Measurements from ENCODE around the gene TLK2.
"Not testable (repeated sequence)": the region's sequence is repeated elsewhere in the genome, so short reads cannot be mapped to it uniquely, and the experiment has no call there.

Gene TLK2

DNA sequence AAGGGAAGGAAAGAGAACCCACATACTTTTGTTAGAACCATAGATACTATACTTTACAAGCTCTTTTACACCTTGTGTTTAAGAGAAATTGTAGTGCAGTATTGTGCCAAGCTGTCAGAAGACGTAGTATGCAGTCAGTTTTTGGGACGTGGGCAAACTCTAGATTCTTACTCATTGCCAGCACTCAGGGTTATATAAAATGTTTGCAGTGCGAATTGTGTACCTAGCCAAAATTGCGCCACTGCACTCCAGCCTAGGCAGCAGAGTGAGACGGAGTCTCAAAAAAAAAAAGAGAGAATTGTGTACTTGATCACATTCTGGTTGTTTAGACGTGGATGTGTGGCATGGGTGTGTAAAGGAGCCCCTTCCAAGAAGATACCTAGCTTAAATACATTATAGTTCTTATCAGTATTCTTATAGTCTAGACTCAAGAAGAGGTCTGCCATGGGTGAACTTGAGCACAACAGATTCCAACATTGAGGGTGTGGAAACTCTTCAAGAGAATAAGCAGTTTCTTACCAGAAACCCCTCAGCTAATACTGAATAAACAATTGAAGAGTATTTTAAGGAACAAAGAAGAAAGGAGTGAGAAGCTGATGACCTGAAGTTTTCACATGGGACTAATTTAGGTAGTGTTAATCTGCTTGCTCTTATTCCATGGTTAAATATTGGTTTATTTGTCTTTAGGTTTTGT is 121.5 kb downstream of the TLK2 start:
- in situ Hi-C loops (cut with MboI; ENCODE audit: low sequenced_read_pairs): no loop called here

DNA sequence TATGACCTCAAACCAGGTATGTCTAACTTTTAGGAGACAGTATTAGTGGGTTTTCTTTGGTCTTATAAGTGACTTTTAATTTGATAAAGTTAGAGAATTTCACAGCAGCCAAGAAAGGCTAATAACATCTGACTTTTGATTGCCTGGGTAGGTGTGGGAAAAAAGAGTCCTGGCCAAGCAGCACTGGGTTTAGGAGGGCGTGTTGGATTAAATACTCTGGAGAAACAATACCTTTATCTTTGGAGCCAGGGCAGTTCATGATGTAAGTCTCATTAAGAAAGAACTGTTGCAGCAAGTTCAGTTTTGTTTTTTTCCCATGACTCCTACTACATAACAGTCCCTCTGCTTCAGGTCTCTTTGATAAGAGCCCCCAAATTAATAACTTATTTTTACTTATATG is 122.2 kb downstream of the TLK2 start:
- in situ Hi-C loops (cut with MboI; ENCODE audit: low sequenced_read_pairs): no loop called here

DNA sequence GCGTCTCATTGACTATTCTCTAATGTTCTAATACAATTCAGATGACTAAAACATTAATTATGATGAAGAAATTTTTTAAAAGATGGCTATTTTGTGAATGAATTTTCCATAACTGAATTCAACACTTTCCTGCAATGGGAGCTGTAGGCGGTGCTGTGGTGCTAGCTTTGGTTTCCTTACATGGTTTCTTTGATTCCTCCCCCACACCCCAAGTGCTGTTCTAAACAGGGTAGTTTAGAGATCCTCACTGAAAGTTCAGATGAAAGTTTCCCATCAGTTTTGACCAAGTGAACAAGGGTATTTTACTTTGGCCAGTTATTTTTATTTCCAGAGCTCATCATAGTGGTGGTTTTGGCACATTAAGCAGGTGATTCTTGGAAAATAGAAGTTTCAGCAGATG is 122.8 kb downstream of the TLK2 start:
- in situ Hi-C loops (cut with MboI; ENCODE audit: low sequenced_read_pairs): no loop called here

DNA sequence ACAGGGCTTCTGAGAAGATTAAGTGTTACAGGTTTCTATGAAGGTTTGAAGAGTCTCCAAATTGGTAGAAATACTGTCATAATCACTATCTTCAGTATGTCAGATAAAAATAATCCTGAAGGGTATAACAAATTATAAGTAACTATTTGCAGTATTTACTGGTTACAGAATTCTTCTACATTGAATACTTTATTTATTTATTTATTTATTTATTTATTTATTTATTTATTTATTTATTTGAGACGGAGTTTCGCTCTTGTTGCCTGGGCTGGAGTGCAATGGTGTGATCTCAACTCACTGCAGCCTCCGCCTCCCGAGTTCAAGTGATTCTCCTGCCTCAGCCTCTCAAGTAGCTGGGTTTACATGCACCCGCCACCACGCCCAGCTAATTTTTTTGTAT is 125.2 kb downstream of the TLK2 start:
- in situ Hi-C loops (cut with MboI; ENCODE audit: low sequenced_read_pairs): not testable (repeated sequence)

DNA sequence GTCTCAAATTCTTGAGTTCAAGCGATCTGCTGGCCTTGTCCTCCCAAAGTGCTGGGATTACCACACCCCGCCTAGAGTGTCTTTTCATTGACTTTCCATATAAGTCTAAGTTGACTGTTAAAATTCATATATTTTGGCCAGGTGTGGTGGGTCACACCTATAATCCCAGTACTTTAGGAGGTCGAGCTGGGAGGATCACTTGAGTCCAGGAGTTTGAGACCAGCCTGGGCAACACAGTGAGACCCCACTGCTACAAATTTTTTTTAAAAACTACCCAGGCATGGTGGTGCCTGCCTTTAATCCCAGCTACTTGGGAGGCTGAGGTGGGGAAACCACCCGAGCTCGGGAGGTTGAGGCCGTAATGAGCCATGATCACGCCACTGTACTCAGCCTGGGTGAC is 127.0 kb downstream of the TLK2 start:
- in situ Hi-C loops (cut with MboI; ENCODE audit: low sequenced_read_pairs): no loop called here

DNA sequence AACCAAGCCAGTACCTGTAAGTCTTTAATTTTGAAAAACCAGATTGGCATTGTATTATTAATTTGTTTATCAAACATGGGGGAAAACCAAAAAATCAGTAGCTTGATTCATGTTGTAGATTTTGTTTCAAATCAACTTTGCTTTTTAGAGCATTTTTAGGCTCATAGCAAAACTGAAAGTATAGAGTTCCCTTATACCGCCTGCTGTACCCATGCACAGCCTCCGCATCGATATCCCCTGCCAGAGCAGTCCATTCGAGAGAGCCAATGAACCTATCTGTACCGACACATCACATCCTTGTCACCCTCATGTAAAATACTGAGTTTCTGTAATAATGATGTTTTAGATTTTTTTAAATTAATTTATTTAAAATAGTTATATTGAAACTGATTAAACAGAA is 132.7 kb downstream of the TLK2 start:
- in situ Hi-C loops (cut with MboI; ENCODE audit: low sequenced_read_pairs): no loop called here

DNA sequence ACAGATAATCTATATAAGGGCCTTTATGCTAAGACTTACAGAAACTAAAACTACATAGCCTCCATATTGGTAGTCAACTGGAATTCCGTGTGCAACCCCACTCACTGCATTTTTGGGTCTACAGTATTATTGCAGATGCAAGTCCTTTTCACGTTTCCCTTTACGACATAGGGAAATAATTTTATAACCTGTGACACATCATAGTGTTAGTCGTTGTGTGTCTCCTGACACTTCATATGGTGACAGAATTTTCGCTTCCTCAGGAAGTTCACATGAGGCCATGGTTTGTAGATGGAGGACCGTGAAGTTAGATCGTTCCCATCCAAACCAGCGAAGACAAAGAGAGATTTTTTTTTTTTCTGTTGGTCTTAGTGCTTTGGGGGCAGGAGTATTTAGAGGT is 133.1 kb downstream of the TLK2 start:
- in situ Hi-C loops (cut with MboI; ENCODE audit: low sequenced_read_pairs): no loop called here

DNA sequence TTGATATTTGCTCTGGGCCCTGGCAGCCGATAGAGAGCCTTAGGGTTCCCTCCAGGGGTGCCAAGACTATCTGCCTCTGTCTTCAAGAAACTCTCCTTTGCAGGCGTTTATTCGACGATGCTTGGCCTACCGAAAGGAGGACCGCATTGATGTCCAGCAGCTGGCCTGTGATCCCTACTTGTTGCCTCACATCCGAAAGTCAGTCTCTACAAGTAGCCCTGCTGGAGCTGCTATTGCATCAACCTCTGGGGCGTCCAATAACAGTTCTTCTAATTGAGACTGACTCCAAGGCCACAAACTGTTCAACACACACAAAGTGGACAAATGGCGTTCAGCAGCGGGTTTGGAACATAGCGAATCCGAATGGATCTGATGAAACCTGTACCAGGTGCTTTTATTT is 133.7 kb downstream of the TLK2 start:
- in situ Hi-C loops (cut with MboI; ENCODE audit: low sequenced_read_pairs): not testable (repeated sequence)

DNA sequence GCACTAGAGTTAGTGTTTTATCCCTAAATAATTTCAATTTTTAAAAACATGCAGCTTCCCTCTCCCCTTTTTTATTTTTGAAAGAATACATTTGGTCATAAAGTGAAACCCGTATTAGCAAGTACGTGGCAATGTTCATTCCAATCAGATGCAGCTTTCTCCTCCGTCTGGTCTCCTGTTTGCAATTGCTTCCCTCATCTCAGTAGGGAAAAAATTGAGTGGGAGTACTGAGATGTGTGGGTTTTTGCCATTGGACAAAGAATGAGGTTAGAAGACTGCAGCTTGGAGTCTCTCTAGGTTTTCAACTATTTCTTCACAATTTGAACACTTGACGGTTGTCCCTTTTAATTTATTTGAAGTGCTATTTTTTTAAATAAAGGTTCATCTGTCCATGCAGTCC is 134.5 kb downstream of the TLK2 start:
- in situ Hi-C loops (cut with MboI; ENCODE audit: low sequenced_read_pairs): not testable (repeated sequence)

DNA sequence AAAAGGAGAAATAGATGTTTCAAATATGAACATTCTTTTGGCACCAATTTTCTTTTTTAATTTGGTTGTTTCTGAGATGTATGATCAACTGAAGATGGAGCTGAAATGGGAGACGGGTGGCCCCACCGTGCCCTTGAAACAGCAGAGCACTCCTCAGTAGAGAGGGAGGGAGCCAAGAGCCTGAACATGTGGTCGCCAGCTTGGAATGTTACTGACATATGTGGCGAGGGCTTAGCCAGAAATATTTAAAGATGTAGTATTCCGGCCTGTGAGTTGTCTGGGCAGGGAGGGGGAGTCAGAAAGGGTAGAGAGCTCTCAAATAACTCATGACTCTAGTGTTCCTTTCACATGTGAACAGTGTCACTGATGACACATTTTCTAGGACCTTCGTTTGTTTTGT is 135.5 kb downstream of the TLK2 start:
- in situ Hi-C loops (cut with MboI; ENCODE audit: low sequenced_read_pairs): no loop called here

DNA sequence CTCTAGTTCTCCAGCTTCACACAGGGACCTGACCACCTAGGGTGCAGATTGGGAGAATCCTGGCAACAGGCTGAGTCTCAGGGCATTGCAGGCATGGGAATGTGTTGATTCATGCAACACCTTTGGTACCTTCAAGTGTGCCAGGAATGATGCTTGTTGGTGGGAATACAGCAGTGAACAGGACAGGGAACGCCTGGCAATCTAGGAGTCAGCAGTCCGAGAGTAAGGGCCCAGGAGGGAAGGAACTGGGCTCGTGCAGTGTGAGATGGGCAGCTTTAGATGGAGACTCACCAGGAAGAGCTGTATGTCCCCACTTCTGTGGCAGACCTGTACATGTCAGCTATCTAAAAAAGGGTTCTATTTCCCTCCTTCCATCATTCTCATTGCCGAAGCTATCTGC is 136.9 kb downstream of the TLK2 start:
- in situ Hi-C loops (cut with MboI; ENCODE audit: low sequenced_read_pairs): no loop called here

DNA sequence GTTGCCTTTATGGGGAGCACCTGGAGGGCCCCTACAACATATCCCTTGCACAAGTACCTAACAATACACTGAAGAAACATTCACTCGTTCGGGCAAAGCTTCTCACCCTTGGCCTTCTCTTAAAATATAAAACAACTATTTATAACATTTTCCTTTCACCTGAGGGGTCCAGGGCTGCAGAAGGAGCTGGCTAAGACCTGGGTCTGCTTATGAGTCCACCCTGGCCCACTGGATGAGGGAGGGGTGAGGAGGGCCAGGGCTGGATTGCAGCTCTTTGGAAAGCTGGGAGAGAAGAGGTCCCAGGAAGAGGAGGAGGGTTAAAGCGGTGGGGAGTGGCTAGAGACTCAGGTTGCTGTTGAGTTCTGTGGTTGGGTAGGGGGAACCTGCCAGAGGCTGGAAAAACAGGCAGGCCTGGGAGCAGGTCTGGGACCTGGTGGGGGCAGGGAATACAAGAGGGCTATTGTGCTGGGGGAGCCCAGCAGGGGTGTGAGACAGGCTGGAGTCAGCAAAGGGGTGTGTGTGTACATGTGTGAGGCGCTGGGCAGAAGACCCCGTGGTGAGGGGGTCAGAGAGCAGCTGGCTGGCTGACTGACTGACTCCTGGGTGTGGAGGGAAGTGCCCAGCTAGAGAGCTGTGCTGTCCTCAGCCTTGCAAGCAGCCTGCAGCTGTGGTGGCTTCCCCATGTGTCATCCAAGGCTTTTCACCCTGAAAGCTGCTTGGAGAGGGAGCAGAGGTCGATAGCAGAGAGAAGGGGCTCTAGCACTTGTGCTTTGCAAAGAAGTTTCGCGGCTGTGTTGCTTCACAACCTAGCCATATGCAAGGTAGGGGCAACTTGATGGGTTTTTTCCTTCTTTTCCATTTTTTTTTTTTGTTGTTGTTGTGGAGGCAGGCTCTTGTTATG is 138.6 kb downstream of the TLK2 start:
- in situ Hi-C loops (cut with MboI; ENCODE audit: low sequenced_read_pairs): no loop called here

DNA sequence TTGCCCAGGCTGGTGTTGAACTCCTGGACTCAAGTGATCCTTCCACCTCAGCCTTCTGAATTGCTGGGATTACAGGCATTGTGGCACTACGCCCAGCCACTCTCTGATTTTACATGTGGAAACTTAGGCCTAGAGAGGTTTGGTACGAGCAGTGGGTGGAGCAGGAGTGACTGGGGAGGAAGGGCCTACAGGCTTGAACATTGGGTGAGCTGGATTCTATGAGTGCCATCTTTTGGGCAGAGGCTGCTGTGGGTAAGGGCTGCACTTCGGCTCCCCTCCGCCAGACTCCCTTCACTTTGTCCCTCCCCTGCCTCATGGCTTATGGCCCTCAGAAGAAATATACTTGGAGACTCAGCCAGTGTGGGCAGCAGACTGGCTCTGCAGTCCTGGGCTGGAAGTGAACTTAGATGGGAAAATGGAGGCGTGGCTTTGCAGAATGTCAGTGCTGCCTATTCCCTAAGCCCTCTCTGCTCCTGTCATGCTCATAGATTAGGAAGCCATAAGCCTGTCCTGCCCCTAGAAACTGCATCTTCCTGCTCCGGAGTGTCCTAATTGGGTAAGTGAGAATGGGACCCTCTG is 139.4 kb downstream of the TLK2 start:
- in situ Hi-C loops (cut with MboI; ENCODE audit: low sequenced_read_pairs): no loop called here

DNA sequence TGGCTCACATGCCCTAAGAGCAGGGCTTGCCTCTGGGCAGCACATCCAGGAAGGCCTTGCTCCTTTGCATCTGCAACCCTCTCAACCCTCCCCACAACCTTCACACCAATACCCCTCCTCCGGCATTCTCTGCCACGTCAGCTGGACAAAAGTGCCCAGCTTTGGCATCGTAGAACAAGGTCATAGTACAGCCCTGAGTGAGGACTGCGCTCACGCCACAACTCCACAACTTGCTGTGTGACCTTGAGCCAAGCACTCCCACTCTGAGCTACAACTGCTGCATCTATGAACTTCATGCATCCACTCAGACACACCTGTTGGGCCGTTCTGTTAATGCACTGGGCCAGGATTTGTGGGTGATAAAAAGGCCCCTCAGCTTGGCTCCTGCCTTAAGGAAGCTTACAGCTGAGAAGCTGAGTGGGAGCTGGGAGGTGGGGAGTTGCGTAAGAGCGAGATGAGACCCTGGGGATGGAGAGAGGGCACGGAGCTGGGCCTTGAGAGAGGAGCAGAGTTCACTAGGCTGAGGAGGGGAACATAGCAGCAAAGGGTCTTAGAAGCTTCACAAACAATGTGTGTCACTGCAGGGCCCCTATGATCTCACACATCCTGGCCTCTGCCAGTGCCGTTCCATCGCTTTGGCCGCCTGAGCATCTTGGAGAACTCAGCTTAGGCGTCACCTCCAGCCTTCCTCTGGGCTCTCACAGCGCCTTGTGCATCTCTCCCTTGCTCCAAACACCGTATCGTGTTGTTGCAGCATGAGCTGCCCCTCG is 140.2 kb downstream of the TLK2 start:
- in situ Hi-C loops (cut with MboI; ENCODE audit: low sequenced_read_pairs): no loop called here

DNA sequence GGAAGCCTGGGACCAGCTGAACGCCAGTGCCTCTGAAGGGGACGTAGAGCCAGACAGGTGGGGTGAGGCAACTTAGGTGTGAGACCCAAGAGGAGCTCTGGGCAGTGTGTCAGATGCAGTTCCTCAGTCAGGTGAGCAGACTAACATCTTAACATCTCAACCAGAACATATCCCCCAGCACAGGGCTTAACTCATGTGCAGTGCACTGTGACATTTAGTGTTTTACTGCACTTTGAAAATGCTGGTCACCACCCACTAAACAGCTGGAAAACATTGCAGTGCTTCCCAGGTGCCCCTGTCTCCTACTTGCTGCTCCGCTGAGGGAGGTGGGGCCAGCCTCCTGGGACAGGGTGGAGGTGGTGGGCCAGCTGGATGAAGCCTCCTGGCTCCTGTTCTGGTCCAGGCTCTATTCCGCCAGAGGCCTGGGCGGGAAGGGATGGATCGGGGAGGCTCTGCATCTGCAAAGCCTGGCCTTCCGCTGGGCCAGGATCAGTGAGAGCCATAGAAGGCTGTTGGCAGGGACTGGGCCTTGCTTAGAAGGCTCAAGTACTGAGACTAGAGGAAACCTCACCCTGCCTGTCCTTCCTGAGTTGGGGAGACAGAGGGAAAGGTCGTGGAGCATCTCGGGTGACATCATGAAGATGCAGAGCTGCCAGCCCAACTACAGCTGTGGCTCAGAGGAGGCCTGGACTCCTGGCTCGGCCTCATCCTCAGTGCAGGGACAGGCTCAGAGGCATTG is 141.0 kb downstream of the TLK2 start:
- in situ Hi-C loops (cut with MboI; ENCODE audit: low sequenced_read_pairs): no loop called here

DNA sequence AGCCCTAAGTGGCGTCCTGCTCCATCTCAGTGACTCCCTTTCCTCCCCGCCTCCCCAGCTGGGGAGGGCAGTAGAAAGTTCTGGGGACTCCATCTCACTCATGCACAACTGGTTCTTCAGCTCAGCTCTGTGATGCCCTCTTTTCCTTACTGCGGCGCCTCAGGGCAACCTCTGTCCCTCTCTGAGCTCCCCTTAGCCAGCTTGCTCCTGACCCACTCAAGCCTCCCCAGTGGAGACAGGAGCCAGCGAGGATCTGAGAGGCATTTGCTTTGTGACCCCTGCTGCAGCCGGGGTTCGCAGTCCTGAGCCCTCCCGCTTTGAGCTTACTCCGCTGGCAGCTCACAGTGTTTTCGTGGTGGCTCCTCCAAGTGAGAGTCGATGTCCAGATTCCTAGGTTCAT is 142.6 kb downstream of the TLK2 start:
- in situ Hi-C loops (cut with MboI; ENCODE audit: low sequenced_read_pairs): no loop called here

DNA sequence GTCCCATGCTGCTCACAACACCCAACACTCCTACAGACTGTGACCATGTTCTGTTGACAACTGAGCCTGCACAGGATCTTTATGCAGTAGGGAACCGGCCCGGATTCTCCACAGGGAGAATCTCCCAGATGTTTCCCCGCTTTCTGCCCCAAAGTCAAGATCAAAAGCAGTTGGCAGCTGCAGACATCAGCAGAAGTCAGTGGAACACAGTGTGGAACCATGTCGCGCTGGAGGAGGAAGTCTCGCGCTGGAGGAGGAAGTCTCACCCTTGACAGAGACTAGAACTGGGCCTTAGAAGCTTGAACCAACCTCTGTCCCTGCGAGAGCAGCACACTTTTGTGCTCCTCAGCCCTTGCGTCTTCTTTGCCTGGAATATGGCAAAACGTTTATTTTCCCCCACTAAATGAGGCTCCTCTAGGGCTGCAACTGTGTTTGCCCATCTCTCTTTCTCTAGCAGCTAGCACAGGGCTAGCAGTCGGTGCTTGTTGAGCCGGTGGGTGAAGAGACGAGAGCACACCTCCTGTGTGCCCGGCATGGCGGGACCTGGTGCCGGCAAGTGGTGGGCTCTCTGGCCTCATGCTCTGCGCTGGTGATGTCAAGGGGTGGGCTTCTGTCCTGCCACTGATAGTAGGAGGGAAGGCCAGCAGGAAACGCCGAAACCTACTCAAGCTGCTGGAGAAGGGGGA is 146.7 kb downstream of the TLK2 start:
- in situ Hi-C loops (cut with MboI; ENCODE audit: low sequenced_read_pairs): no loop called here

DNA sequence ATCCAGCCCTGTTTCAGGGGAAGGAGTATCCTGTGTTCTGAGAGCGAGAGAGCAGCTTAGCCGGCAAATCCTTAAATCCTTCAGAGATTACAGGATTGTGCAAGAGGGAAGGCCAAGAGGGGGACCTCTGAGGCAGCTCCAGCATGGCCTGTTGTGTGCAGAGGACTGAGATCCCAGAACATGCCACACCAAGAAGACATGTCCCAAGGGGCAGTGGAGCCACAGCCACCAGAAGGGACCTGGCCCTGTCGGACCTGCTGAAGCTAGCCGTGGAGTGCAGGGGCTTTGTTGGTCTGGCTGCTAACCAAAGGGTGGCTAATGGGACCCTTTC is 147.2 kb downstream of the TLK2 start:
- in situ Hi-C loops (cut with MboI; ENCODE audit: low sequenced_read_pairs): no loop called here

DNA sequence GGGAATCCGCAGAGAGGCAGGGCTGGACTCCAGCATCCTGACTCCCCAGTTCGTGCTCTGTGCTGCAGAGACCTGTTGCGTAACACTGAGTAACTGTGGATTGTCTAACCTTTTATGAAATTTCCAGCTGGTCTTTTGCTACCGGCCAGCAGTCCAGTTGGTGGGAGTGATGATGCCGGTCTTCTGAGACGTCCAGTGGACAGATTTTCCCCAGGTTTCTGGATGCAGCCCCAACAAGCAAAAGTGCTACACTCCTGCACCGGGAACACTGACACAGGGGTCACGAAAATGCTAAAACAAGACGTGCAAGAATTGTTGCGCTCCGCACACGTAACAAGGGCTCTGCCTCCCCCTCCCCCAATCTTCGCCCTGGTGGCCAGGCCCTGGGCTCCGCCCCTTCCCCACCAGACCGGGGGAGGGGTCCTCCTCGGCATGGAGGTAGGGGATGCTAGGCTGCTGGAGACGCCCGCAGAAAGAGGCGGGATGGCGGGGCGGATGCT is 148.1 kb downstream of the TLK2 start:
- in situ Hi-C loops (cut with MboI; ENCODE audit: low sequenced_read_pairs): no loop called here
